HL-60/S4 treated with phorbol 12-myristate 13-acetate at 8.2 ng/mL for 4 days and 3 days (cell line): ENCODE measurements around the gene VTI1B.
"Not testable (repeated sequence)": the region's sequence is repeated elsewhere in the genome, so short reads cannot be mapped to it uniquely, and the experiment has no call there.

Experiments used
- in situ Hi-C: fragments of 300-500 bp; cut with MboI; formaldehyde crosslinking; loops from 2 replicates; pipeline ENCODE4 v1.15.0; 2022; ENCODE audit warnings: low sequenced_read_pairs

Gene VTI1B

GRCh38 chr14:67636361-67636919 lies 38.0 kb downstream of the VTI1B start:
- in situ Hi-C loops, result no loop called here

- in situ Hi-C loops, result no loop called here
Observed at GRCh38 chr14:67633451-67634147, 40.8 kb downstream of the VTI1B start.

DNA sequence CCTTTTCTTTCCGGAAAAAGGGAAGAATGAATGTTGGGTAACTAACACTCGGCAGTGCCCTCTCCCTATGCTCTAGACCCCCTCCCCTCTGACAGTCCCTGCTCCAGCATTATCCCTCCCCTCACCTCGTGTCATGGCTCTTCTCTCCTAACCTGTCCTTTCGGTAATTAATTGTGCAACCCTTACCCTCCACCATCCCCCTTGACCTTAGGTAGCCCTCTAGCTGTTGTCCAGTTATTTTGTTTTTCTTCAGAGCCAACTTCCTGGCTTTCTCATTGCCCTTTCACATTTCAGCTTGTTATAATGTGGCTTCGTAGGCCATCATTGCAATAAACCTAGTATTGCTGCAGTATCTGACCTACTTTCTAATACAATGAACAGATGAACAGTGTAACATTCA lies 43.5 kb downstream of the VTI1B start:
- in situ Hi-C loops, result no loop called here

DNA sequence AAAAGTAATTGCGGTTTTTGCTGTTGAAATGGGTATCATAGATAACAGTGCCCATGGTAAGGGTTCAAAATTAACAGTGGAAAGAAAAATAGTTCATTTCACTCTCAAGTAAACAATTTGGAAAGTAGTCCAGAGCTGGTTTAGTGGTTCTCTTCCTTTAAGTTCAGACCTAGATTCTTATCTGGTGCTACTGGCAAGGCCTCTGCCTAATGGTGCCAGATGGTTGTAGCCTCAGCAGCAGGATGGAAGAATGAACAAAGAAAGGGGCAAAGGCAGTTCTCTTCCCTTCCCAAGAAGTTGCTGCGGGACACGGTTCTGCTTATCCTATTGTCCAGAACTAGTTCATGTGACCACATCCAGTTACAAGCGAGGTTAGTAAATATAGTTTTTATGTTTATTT lies 44.2 kb downstream of the VTI1B start:
- in situ Hi-C loops, result no loop called here

GRCh38 chr14:67627519-67627918 lies 46.9 kb downstream of the VTI1B start:
- in situ Hi-C loops, result no loop called here

DNA sequence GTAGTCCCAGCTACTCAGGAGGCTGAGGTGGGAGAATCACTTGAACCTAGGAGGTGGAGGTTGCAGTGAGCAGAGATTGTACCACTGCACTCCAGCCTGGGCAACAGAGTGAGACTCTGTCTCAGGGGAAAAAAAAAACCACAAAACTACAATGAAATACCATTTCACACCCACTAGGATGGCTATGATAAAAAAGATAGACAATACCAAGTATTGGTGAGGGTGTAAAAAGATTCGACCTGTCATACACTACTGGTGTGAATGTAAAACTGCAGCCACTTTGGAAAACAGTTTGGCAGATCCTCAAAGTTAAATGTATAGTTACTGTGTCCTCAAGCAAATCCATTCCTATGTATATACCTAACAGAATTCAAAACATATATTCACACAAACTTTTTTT lies 48.3 kb downstream of the VTI1B start:
- in situ Hi-C loops, result not testable (repeated sequence)

DNA sequence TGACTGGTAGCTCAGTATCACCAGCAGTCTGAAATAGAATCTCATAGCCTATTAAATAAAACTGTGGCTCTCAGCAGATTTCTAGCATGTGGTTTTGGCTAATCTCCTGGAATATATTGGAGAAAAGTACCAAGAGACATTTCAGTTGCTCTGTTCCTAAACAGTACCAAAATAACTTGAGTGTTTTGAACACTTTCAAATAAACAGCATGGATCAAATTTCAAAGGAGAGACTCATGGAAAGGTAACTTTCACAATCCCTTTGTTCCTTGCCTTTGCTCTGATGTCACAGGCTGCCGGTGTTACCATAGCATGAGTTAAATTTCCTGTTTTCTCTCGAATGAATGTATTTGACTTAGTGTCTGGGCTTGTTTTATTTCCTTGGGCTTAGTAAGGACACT lies 51.3 kb downstream of the VTI1B start:
- in situ Hi-C loops, result no loop called here

DNA sequence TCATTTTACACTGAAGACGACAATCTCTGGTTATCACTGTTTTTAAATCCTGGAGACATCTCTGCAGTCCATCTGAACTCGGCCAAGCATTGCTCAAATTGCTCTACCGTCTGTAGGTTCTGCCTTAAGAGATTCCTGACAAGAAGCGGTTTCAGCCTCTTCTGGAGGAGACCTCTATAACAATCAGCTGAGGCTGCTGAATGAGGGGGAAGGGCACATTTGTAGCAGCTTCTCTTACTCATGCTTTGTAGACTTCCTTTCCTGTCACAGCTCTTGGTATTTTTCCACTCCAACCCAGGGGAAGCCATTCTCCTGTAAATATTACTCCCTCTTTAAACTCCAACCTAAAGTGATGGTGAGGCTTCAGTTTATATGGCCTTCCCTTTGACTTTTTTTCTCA lies 51.8 kb downstream of the VTI1B start:
- in situ Hi-C loops, result no loop called here

DNA sequence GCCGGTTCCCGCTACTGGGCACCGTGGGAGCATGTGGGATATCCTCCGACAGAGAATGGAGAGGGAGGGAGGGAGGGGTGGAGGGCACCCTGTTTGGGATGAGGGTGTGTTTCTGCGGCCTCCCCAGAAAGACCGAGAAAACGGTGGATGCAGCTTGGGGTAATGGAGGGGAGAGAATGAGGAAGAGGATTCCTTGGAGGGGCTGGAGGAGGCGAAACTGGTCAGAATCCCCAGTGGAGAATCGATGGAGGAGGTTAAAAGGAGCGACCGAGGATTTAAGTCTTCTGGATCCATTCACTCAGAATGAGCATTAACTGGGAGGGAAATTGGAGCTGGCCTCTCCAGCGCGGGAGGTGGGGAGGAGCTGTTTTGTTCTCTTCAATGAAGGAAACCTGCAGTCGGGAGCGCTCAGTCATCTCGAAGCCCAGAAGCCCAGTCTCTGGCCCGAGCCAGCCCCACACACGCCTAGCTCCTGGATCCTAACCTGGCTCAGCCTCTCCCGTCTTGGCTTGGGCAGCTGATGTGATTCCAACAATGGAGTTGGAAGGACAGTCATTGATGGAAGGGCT lies 54.1 kb downstream of the VTI1B start:
- in situ Hi-C loops, result no loop called here

DNA sequence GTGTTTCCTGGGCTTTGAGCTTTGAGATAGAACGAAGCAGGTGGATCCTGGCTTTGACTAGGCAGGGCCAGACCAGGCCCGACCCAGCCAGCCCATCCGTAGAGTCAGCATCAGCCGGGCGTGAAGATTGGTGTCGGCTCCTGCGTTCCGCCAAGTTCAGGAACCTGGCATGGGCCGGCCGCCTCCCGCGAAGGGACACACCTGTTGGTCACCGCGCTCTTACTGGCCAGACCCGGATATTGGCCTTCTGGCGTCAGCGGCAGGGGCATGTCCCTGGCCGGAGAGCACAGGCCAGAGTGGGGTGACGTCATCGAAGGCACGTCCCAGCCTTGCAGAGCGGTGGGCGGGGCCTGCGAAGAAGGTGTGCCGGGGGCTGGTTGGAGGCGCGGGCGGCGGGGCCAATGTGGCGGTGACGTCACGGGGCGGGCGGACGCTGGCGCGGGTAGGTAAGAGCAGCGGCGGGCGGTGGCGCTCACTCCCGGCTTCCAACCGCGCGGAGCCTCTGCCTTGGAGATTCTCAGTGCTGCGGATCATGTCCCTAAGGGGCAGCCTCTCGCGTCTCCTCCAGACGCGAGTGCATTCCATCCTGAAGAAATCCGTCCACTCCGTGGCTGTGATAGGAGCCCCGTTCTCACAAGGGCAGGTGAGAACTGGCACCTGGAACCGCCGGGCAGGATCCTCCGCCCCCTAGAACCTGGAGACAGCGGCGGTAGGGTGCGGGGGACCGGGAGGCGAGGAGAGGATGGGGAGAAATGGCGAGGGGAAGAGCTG lies 54.8 kb downstream of the VTI1B start, which contains the start of gene ARG2:
Gene ARG2, plus strand, starts transcription at position 475 of the 771 bp plus-strand sequence. Its CDS starts 58 bp downstream, at position 533.
- in situ Hi-C loops, result no loop called here

DNA sequence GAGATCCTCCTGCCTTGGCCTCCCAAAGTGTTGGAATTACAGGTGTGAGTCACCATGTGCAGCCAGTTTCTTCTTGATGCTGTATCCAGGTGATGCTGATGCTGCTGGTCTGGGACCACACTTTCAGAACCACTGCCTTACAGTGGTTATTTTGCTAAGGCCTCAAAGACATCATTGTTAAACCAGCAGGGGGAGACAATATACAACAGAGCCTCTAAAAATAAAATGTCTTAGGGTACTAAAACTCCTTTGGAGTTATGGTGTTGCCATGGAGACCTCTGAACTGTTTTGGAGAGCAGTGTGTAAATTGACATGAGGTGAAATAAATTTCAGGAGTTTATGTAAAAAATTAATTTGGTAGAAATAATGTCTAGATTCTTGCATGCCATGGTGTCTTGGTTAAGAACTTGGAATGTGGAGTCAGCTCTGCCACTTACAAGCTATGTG lies 55.8 kb downstream of the VTI1B start:
- in situ Hi-C loops, result no loop called here

GRCh38 chr14:67610491-67610890 lies 63.9 kb downstream of the VTI1B start:
- in situ Hi-C loops, result no loop called here

DNA sequence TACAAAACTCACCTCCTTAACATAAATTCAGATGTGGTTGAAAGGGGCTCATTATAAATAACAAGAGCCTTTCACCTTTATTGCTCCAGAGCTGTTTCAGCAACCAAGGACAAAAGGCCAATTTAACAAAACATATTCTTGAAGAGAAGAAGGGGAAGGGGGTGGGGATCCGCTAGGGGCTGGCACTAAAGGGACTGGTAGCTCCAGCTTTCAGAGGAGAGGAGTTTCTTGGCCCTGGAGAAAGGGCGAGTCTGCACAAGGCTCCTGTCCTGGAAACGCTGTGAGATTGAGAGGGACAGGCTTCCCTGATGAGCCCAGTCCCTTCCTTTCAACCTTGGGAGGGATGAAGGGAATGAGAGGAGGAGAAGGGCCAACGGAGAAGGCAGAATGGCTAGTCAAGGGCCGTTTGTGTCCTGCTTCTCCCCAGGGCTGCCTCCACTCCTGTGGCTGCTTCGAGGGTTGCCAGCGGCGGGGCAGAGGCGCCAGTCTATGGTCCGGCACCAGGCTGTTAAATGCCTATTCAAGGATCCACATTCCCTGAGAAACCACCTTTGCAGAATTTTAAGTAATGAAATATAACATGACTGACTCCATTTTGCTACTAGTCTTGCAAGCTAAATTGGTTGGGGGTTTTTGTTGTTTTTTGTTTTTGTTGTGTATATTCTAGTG lies 64.7 kb downstream of the VTI1B start:
- in situ Hi-C loops, result no loop called here

DNA sequence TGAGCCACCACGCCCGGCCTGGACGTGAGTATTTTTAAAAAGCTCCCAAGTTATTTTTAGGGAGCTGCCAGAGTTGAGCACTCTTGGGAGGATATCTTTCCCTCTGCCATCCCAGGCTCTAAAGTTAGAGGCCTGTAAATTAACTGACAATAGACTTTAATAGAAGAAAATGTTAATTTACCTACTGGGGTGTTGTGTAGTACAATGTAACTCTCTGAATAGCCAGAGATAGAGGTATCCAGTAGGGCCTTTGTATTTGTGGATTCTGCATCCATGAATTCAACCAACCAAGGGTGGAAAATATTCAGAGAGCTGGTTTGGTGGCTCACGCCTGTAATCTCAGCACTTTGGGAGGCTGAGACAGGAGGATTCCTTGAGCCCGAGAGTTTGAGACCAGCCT lies 66.8 kb downstream of the VTI1B start:
- in situ Hi-C loops, result no loop called here

- in situ Hi-C loops, result no loop called here
Observed at GRCh38 chr14:67602995-67603545, 71.4 kb downstream of the VTI1B start.

DNA sequence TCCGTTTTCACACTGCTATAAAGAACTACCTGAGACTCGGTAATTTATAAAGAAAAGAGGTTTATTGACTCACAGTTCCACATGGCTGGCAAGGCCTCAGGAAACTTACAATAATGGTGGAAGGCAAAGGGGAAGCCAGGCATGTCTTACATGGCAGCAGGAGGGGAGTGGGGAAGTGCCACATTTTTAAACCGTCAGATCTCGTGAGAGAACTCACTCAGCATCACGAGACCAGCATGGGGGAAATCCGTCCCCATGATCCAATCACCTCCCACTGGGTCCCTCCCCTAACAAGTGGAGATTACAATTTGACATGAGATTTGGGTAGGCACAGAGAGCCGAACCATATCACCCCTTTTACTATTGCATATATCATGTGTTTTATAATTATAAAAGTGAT lies 72.4 kb downstream of the VTI1B start:
- in situ Hi-C loops, result no loop called here

DNA sequence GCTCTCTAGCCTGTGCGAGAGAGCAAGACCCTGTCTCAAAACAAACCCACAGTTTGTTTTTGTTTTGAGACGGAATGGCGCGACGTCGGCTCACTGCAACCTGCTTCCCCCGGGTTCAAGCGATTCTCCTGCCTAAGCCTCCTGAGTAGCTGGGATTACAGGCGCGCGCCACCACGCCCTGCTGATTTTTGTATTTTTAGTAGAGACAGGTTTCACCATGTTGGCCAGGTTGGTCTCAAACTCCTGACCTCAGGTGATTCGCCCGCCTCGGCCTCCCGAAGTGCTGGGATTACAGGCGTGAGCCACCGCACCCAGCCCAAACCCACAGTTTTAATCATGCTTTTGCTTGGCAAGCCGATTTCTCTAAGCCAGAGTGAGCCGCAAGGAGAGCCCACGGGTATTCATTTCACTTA lies 73.9 kb downstream of the VTI1B start:
- in situ Hi-C loops, result not testable (repeated sequence)

- in situ Hi-C loops, result loop anchor here (25.0 kb wide), 1 partner anchor 112 kb away; the partner anchor contains the start of gene RDH12
Observed at GRCh38 chr14:67599698-67600561, 74.5 kb downstream of the VTI1B start, which contains the start of gene PIGH. PIGH (minus strand) TSS chr14:67600268; CDS start chr14:67600203, 65 bp downstream.
